H1 (cell line): ENCODE measurements around the gene COL4A4. TPM values are rescaled to one million over a fixed set of nuclear protein-coding genes. Genes with fewer than 3 reads are reported as not detected.
"Not testable (repeated sequence)": the region's sequence is repeated elsewhere in the genome, so short reads cannot be mapped to it uniquely, and the experiment has no call there.

Experiments used
- CTCF ChIA-PET: fragments of 300-600 bp; sonication (Branson Sonifier 250); formaldehyde crosslinking; loops from one replicate; lab custom pipeline; 2021; ENCODE audit not compliant: partially characterized antibody; lab: Charles Lee
- POLR2A ChIA-PET: fragments of 300-600 bp; sonication (Branson Sonifier 250); formaldehyde crosslinking; loops from one replicate; lab custom pipeline; 2021; ENCODE audit warnings: inconsistent platforms; ENCODE audit not compliant: partially characterized antibody; lab: Charles Lee
- DNase-seq, 2 experiments: peaks; one replicate each; pipeline versions ENCODE4 v3.0.0 to v3.0.0-alpha.2; 2010 to 2022; ENCODE audit warnings: low spot score in 2 of 2, low read depth in 1 of 2, mixed read lengths in 1 of 2
- FAIRE-seq: peaks from 2 replicates; lab custom pipeline; 2011; peaks lifted over from hg19 to GRCh38; lab: Jason Lieb, UNC
- H2AFZ ChIP-seq: 2 replicates; pipeline ENCODE4 v1.8.1; 2012; ENCODE audit warnings: low read length, inconsistent platforms
- H2AK5ac ChIP-seq: 2 replicates; pipeline ENCODE4 v1.6.1; 2013; ENCODE audit warnings: low read depth, low read length
- H2BK120ac ChIP-seq: replicated peaks from 2 replicates; pipeline ENCODE3; 2013; ENCODE audit warnings: low read depth, low read length, inconsistent platforms
- H2BK12ac ChIP-seq: 2 replicates; pipeline ENCODE4 v1.6.1; 2013; ENCODE audit warnings: low read depth, low read length
- H2BK15ac ChIP-seq: 2 replicates; pipeline ENCODE4 v1.6.1; 2013; ENCODE audit warnings: low read length
- H2BK20ac ChIP-seq: 2 replicates; pipeline ENCODE4 v1.6.1; 2013; ENCODE audit warnings: low read length
- H2BK5ac ChIP-seq: 2 replicates; pipeline ENCODE4 v1.6.1; 2013; ENCODE audit warnings: low read depth, low read length
- H3K14ac ChIP-seq: 2 replicates; pipeline ENCODE4 v1.6.1; 2013; ENCODE audit warnings: inconsistent platforms; ENCODE audit not compliant: insufficient read length
- H3K18ac ChIP-seq: 2 replicates; pipeline ENCODE4 v1.6.1; 2013; ENCODE audit warnings: low read length; ENCODE audit errors: extremely low read depth
- H3K23ac ChIP-seq: 2 replicates; pipeline ENCODE4 v1.6.1; 2013; ENCODE audit warnings: inconsistent platforms; ENCODE audit not compliant: insufficient read length
- H3K23me2 ChIP-seq: 2 replicates; pipeline ENCODE4 v1.6.1; 2013; ENCODE audit warnings: low read depth, low read length
- H3K27ac ChIP-seq: 2 replicates; pipeline ENCODE4 v1.6.1; 2011; ENCODE audit warnings: low read depth, low read length, inconsistent platforms
- H3K27me3 ChIP-seq, 4 experiments: replicated peaks in 1 of 4; 1 replicate in 1 of 4; 2 replicates in 3 of 4; pipeline versions ENCODE4 v1.6.1 to v1.8.1; 2011 to 2013; ENCODE audit warnings: low read length in 3 of 4, mild to moderate bottlenecking in 3 of 4, inconsistent platforms in 2 of 4, mixed read lengths in 2 of 4, moderate library complexity in 1 of 4; ENCODE audit not compliant: control insufficient read depth in 3 of 4, insufficient read depth in 3 of 4; ENCODE audit errors: extremely low read depth in 1 of 4
- H3K36me3 ChIP-seq, 4 experiments: 2 replicates each; pipeline versions ENCODE4 v1.6.1 to v1.8.1; 2011 to 2013; ENCODE audit warnings: mild to moderate bottlenecking in 4 of 4, low read length in 3 of 4, moderate library complexity in 2 of 4, control low read depth in 1 of 4, inconsistent platforms in 1 of 4; ENCODE audit not compliant: insufficient read depth in 4 of 4, control insufficient read depth in 2 of 4
- H3K4ac ChIP-seq: replicated peaks from 2 replicates; pipeline ENCODE3; 2013; ENCODE audit warnings: low read length, low read depth, mixed read lengths, inconsistent platforms; ENCODE audit not compliant: insufficient read length
- H3K4me1 ChIP-seq, 4 experiments: replicated peaks in 1 of 4; 1 replicate in 1 of 4; 2 replicates in 3 of 4; pipeline versions ENCODE4 v1.6.1 to v1.8.1; 2011 to 2013; ENCODE audit warnings: low read length in 3 of 4, inconsistent platforms in 2 of 4, mixed read lengths in 1 of 4; ENCODE audit not compliant: insufficient read depth in 4 of 4, control insufficient read depth in 3 of 4
- H3K4me2 ChIP-seq, 2 experiments: 2 replicates each; pipeline versions ENCODE4 v1.6.1 to v1.8.1; 2011 to 2013; ENCODE audit warnings: low read depth in 2 of 2, low read length in 2 of 2, control low read depth in 1 of 2, inconsistent platforms in 1 of 2, mild to moderate bottlenecking in 1 of 2; ENCODE audit not compliant: insufficient read depth in 1 of 2
- H3K4me3 ChIP-seq, 4 experiments: fragments of 200-600, 300-600 bp in 1 of 4; sonication (generic), shearing (Covaris generic), sonication (Bioruptor Twin) in 1 of 4; 2 replicates each; pipeline versions ENCODE4 v1.5.1 to v1.8.1; 2011 to 2016; ENCODE audit warnings: low read length in 4 of 4, low read depth in 3 of 4, control low read depth in 2 of 4, inconsistent platforms in 2 of 4, mild to moderate bottlenecking in 2 of 4, mixed read lengths in 1 of 4, moderate library complexity in 1 of 4; ENCODE audit not compliant: insufficient read depth in 2 of 4; ENCODE audit errors: extremely low read depth in 1 of 4
- H3K56ac ChIP-seq: replicated peaks from 2 replicates; pipeline ENCODE3; 2013; ENCODE audit warnings: low read depth, mild to moderate bottlenecking, mixed read lengths, low read length, inconsistent platforms; ENCODE audit not compliant: insufficient read length
- H3K79me1 ChIP-seq: 2 replicates; pipeline ENCODE4 v1.6.1; 2013; ENCODE audit warnings: low read depth, low read length, control low read depth
- H3K79me2 ChIP-seq, 2 experiments: 2 replicates each; pipeline versions ENCODE4 v1.6.1 to v1.8.1; 2012 to 2013; ENCODE audit warnings: low read length in 2 of 2, mild to moderate bottlenecking in 2 of 2, inconsistent platforms in 1 of 2; ENCODE audit not compliant: insufficient read depth in 2 of 2, control insufficient read depth in 1 of 2
- H3K9ac ChIP-seq, 4 experiments: replicated peaks in 1 of 4; 1 replicate in 1 of 4; 2 replicates in 3 of 4; pipeline versions ENCODE4 v1.6.1 to v1.8.1; 2011 to 2013; ENCODE audit warnings: low read depth in 3 of 4, low read length in 3 of 4, control low read depth in 2 of 4, mild to moderate bottlenecking in 2 of 4, moderate library complexity in 2 of 4, inconsistent platforms in 1 of 4; ENCODE audit errors: extremely low read depth in 1 of 4
- H3K9me3 ChIP-seq, 2 experiments: 2 replicates each; pipeline versions ENCODE4 v1.6.1 to v1.8.1; 2012 to 2013; ENCODE audit warnings: mild to moderate bottlenecking in 2 of 2, moderate library complexity in 2 of 2, control low read depth in 1 of 2, inconsistent platforms in 1 of 2, low read depth in 1 of 2, low read length in 1 of 2, mixed read lengths in 1 of 2; ENCODE audit not compliant: insufficient read depth in 2 of 2
- H4K20me1 ChIP-seq, 2 experiments: replicated peaks in 1 of 2; 2 replicates each; pipeline versions ENCODE3 to v1.8.1; 2011 to 2013; ENCODE audit warnings: inconsistent platforms in 2 of 2, low read length in 2 of 2, mild to moderate bottlenecking in 1 of 2; ENCODE audit not compliant: insufficient read depth in 2 of 2, control insufficient read depth in 1 of 2
- H4K5ac ChIP-seq: 2 replicates; pipeline ENCODE4 v1.6.1; 2013; ENCODE audit warnings: low read length, low read depth, mixed read lengths, inconsistent platforms; ENCODE audit not compliant: insufficient read length
- H4K8ac ChIP-seq: 2 replicates; pipeline ENCODE4 v1.8.0; 2013; ENCODE audit warnings: mild to moderate bottlenecking, moderate library complexity, low read length, inconsistent platforms; ENCODE audit not compliant: insufficient read depth; ENCODE audit errors: extremely low read depth
- H4K91ac ChIP-seq: replicated peaks from 2 replicates; pipeline ENCODE3; 2013; ENCODE audit warnings: low read length, mixed read lengths, inconsistent platforms; ENCODE audit not compliant: insufficient read length
- ASH2L ChIP-seq: fragments of 200-600, 300-600 bp; sonication (generic); IDR thresholded peaks from one replicate; pipeline ENCODE4 v1.7.1; 2017; ENCODE audit warnings: low read length
- RBBP5 ChIP-seq: IDR thresholded peaks from 2 replicates; pipeline ENCODE4 v1.7.1; 2012; ENCODE audit warnings: low read depth, mild to moderate bottlenecking, inconsistent platforms, low read length, moderate library complexity, borderline replicate concordance
- TAF1 ChIP-seq: IDR thresholded peaks from 2 replicates; pipeline ENCODE4 v1.6.1; 2011; ENCODE audit warnings: mild to moderate bottlenecking, low read depth, low read length
- WGBS, 2 experiments: shearing (Covaris generic) in 1 of 2; methylation state at CpG; one replicate each; pipeline versions ENCODE4 v1.1.6 to v1.1.7; 2013 to 2015; ENCODE audit warnings: low lambda C conversion rate in 2 of 2, mixed read lengths in 2 of 2, inconsistent platforms in 1 of 2, low coverage in 1 of 2, missing lambda C conversion rate in 1 of 2; ENCODE audit not compliant: insufficient replicate concordance in 2 of 2, insufficient coverage in 1 of 2, insufficient read length in 1 of 2; ENCODE audit errors: extremely low coverage in 1 of 2, missing lambda C conversion rate in 1 of 2; 5-methylcytosine and 5-hydroxymethylcytosine counted together
- polyA plus RNA-seq, 7 experiments: library from polyadenylated mRNA; depleted of rRNA in 3 of 7; stranded (reverse) in 5 of 7; unstranded in 2 of 7; fragments of >200 nt in 5 of 7; fragments of 200-250 nt in 2 of 7; gene quantifications; 1 replicate in 5 of 7; 2 replicates in 1 of 7; 4 replicates in 1 of 7; pipeline versions ENCODE4 v1.2.1 to v1.2.3, GENCODE V29; 2011 to 2013; ENCODE audit warnings: missing spikeins in 2 of 7, mixed read lengths in 2 of 7
- total RNA-seq: library from RNA; stranded (reverse); fragmentation: NEBNext Ultra II Directional; extraction: Animal tissue kit (Norgen Biotek cat#: 25700); gene quantifications from 2 replicates; pipeline ENCODE4 v1.2.1, GENCODE V29; 2021

The COL4A4 gene
- total and polyA plus RNA-seq, 2 of the 8 experiments (the other 6 are each of a cell fraction or from before 2014, with no cell fraction given) = 0.33 to 1.7 TPM

DNA sequence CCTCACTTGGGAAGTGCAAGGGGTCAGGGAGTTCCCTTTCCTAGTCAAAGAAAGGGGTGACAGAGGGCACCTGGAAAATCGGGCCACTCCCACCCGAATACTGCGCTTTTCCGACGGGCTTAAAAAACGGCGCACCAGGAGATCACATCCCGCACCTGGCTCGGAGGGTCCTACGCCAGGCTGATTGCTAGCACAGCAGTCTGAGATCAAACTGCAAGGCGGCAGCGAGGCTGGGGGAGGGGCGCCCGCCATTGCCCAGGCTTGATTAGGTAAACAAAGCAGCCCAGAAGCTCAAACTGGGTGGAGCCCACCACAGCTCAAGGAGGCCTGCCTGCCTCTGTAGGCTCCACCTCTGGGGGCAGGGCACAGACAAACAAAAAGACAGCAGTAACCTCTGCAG is 98.9 kb downstream of the COL4A4 start:
- H3K4me1 ChIP-seq, H2BK12ac ChIP-seq, H3K14ac ChIP-seq, H2AK5ac ChIP-seq, H3K79me1 ChIP-seq, H4K8ac ChIP-seq, H2AFZ ChIP-seq, H3K56ac ChIP-seq, H3K9me3 ChIP-seq, FAIRE-seq, H4K20me1 ChIP-seq, H4K5ac ChIP-seq, H3K4ac ChIP-seq, H3K18ac ChIP-seq, H3K36me3 ChIP-seq, H2BK20ac ChIP-seq, H3K27ac ChIP-seq, H3K23me2 ChIP-seq, H4K91ac ChIP-seq, H2BK15ac ChIP-seq, H3K27me3 ChIP-seq, H2BK120ac ChIP-seq, H2BK5ac ChIP-seq, H3K23ac ChIP-seq, H3K79me2 ChIP-seq: not testable (repeated sequence)
- TF ChIP-seq ASH2L = peak; percentile 28
- TF ChIP-seq RBBP5 = peak; percentile 41; the same call in 1 of the 2 replicates
- 0 out of 2 replicates have a peak, but pooled peaks have one; percentile 46 for TF ChIP-seq TAF1
- ChIA-PET POLR2A (interaction anchor here (0.5 kb wide), 1 partner anchor 658 kb away, joined by 3 read pairs; no protein-coding TSS in a partner anchor), CTCF (interaction anchor here (1.1 kb wide), 1 partner anchor 22 kb away, joined by 3 read pairs; no protein-coding TSS in a partner anchor)
- Histone ChIP-seq H3K4me3 (peak overlapping the region in 2 of 4 experiments; percentile 41 to 51; a peak in 4 of 8 replicates), H3K4me2 (peak overlapping the region in 1 of 2 experiments; percentile 49; a peak in 3 of 4 replicates), H3K9ac (peak overlapping the region in 2 of 4 experiments; percentile 38 to 58; a peak in 2 of 7 replicates)
- DNase-seq = peak in 1 of 2 experiments; percentile 57
- 39% methylated on average over 9 of the region's 14 CpGs; no CpG with 5 or more reads in 1 of the 2 experiments for WGBS, 2 experiments
